Measurements from ENCODE around the gene HNRNPC.

DNA sequence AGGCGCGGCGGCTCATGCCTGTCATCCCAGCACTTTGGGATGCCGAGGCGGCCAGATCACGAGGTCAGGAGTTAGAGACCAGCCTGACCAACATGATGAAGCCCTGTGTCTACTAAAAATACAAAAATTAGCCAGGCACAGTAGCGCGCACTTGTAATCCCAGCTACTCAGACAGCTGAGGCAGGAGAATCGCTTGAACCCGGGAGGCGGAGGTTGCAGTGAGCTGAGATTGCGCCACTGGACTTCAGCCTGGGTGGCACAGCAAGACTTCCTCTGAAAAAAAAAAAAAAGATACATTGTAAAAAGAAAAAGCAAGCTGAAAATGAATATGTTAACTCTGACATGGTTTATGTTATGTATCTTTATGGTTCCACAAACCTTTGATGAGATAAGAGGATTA lies 44.3 kb upstream of the HNRNPC start:
- TF ChIP-seq, protein P1, sequence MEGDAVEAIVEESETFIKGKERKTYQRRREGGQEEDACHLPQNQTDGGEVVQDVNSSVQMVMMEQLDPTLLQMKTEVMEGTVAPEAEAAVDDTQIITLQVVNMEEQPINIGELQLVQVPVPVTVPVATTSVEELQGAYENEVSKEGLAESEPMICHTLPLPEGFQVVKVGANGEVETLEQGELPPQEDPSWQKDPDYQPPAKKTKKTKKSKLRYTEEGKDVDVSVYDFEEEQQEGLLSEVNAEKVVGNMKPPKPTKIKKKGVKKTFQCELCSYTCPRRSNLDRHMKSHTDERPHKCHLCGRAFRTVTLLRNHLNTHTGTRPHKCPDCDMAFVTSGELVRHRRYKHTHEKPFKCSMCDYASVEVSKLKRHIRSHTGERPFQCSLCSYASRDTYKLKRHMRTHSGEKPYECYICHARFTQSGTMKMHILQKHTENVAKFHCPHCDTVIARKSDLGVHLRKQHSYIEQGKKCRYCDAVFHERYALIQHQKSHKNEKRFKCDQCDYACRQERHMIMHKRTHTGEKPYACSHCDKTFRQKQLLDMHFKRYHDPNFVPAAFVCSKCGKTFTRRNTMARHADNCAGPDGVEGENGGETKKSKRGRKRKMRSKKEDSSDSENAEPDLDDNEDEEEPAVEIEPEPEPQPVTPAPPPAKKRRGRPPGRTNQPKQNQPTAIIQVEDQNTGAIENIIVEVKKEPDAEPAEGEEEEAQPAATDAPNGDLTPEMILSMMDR (IDR thresholded peaks at IDR 0.05) = no peak
- no peak for TF ChIP-seq POLR2AphosphoS5 (IDR thresholded peaks at IDR 0.05)
- no peak for TF ChIP-seq POLR2A (IDR thresholded peaks at IDR 0.05; ENCODE audit: low read depth)

All from esophagus muscularis mucosa (tissue), 3 donors.